ENCODE data around the gene FMNL3. TPM values are rescaled to one million over a fixed set of nuclear protein-coding genes. Genes with fewer than 3 reads are reported as not detected.

FMNL3 gene
- total RNA-seq, 6 experiments from 2014 or later: 2.1 to 4.9 (median 2.9) TPM

- intact Hi-C loops (cut with DNase I): no loop called here
- under 1% methylated on average over 21 of the region's 22 CpGs for WGBS (ENCODE audit: insufficient coverage, low coverage, low lambda C conversion rate, missing lambda C conversion rate)
- Histone ChIP-seq H3K9me3 (no peaks in the 10 kb centered on the region), H3K4me1 (peaks cover 0 to 9% (median 4%) of the 10 kb centered on the region in 4 donors), H3K27me3 (no peaks in the 10 kb centered on the region), H3K4me3 (peak overlapping the region; percentile 44 to 59 (median 56)), H3K36me3 (no peaks in the 10 kb centered on the region), H3K27ac (peak overlapping the region; percentile 35 to 87 (median 70))
- TF ChIP-seq POLR2A (IDR thresholded peaks at IDR 0.05) (no peak), CTCF (IDR thresholded peaks at IDR 0.05) (no peak)
- DNase-seq (peak in 1 of 3 donors; percentile 66), ATAC-seq (peak; percentile 47 to 64 (median 54))
Measured at GRCh38 chr12:49622501-49623141, 84.6 kb downstream of the FMNL3 start.

GRCh38 chr12:49621651-49622500 lies 85.3 kb downstream of the FMNL3 start:
- Histone ChIP-seq H3K4me1 (peaks cover 0 to 9% (median 4%) of the 10 kb centered on the region in 4 donors), H3K36me3 (no peaks in the 10 kb centered on the region), H3K4me3 (peak overlapping the region; percentile 44 to 59 (median 56)), H3K9me3 (no peaks in the 10 kb centered on the region), H3K27ac (peak overlapping the region; percentile 35 to 87 (median 70)), H3K27me3 (no peaks in the 10 kb centered on the region)
- ATAC-seq (peak in 3 of 4 donors; percentile 4 to 20 (median 6)), DNase-seq (no peak)
- TF ChIP-seq CTCF (IDR thresholded peaks at IDR 0.05) (no peak), POLR2A (IDR thresholded peaks at IDR 0.05) (no peak)
- intact Hi-C loops (cut with DNase I): no loop called here
- 9% methylated on average over 17 of the region's 33 CpGs for WGBS (ENCODE audit: insufficient coverage, low coverage, low lambda C conversion rate, missing lambda C conversion rate)

- TF ChIP-seq POLR2A (IDR thresholded peaks at IDR 0.05) (no peak), CTCF (IDR thresholded peaks at IDR 0.05) (no peak)
- Histone ChIP-seq H3K36me3 (no peaks in the 10 kb centered on the region), H3K27ac (no peak overlapping the region), H3K27me3 (no peaks in the 10 kb centered on the region), H3K4me1 (peaks cover 0 to 9% (median 4%) of the 10 kb centered on the region in 4 donors), H3K4me3 (no peak overlapping the region), H3K9me3 (no peaks in the 10 kb centered on the region)
- DNase-seq (no peak), ATAC-seq (no peak)
- intact Hi-C loops (cut with DNase I): no loop called here
- WGBS (ENCODE audit: insufficient coverage, low coverage, low lambda C conversion rate, missing lambda C conversion rate): 88% methylated on average over 3 of the region's 3 CpGs
Measured at GRCh38 chr12:49619286-49619685, 87.9 kb downstream of the FMNL3 start.

GRCh38 chr12:49618576-49618975 lies 88.6 kb downstream of the FMNL3 start:
- no peaks in the 10 kb centered on the region for H3K36me3 ChIP-seq
- H3K27ac ChIP-seq: no peak overlapping the region
- WGBS (ENCODE audit: insufficient coverage, low coverage, low lambda C conversion rate, missing lambda C conversion rate): 79% methylated on average over 1 of the region's 1 CpG
- H3K27me3 ChIP-seq: no peaks in the 10 kb centered on the region
- peaks cover 0 to 9% (median 4%) of the 10 kb centered on the region in 4 donors for H3K4me1 ChIP-seq
- ATAC-seq: no peak
- no peak overlapping the region for H3K4me3 ChIP-seq
- intact Hi-C loops (cut with DNase I): no loop called here
- TF ChIP-seq POLR2A (IDR thresholded peaks at IDR 0.05) (no peak), CTCF (IDR thresholded peaks at IDR 0.05) (no peak)
- no peaks in the 10 kb centered on the region for H3K9me3 ChIP-seq
- no peak for DNase-seq

Data from right lobe of liver (tissue), 6 donors.